HepG2 (cell line): ENCODE results near the gene THRB. TPM values are rescaled to one million over a fixed set of nuclear protein-coding genes. Genes with fewer than 3 reads are reported as not detected.

ENCODE experiments used
- ATAC-seq: fragments of 200-7000 bp; cut with Tn5 transposase; 3 replicates; pipeline ENCODE4 v1.9.1; 2020; ENCODE audit warnings: mild to moderate bottlenecking, moderate library complexity
- BruUV-seq: library from RNA; stranded (reverse); fragments of 400-500 nt; replicated peaks from 2 replicates; lab custom pipeline; 2021; lab: Mats Ljungman, UMichigan
- CTCF ChIA-PET: fragments of 300-600 bp; formaldehyde crosslinking; extraction: SDS; loops from one replicate; lab custom pipeline; 2021; ENCODE audit warnings: low total read pairs, inconsistent platforms, low intra/inter-chr PET ratio; lab: Yijun Ruan, JAX
- POLR2A ChIA-PET: fragments of 350-600 bp; sonication (Branson Sonifier 250); formaldehyde crosslinking; loops from one replicate; lab custom pipeline; 2020; ENCODE audit warnings: antibody characterized with exemption, inconsistent platforms; lab: Yijun Ruan, JAX
- DNase-seq: peaks from one replicate; pipeline ENCODE4 v3.0.0-alpha.2; 2015; ENCODE audit warnings: low spot score
- FAIRE-seq: peaks from 3 replicates; lab custom pipeline; 2011; peaks lifted over from hg19 to GRCh38; lab: Jason Lieb, UNC
- H2AFZ ChIP-seq: one replicate; pipeline ENCODE4 v1.6.1; 2011; ENCODE audit warnings: low read length, inconsistent platforms
- H3K27ac ChIP-seq: fragments of 300-600 bp; 3 replicates; pipeline ENCODE4 v1.8.0; 2011; ENCODE audit warnings: mixed run types, mild to moderate bottlenecking, mixed read lengths, low read length, inconsistent platforms; ENCODE audit not compliant: insufficient read depth; ENCODE audit errors: extremely low read length
- H3K27me3 ChIP-seq, 2 experiments: fragments of 200-600 bp in 1 of 2; 2 replicates in 1 of 2; 3 replicates in 1 of 2; pipeline versions ENCODE4 v1.6.0 to v1.8.0; 2011; ENCODE audit warnings: low read length in 2 of 2, mild to moderate bottlenecking in 2 of 2, moderate library complexity in 2 of 2, inconsistent platforms in 1 of 2; ENCODE audit not compliant: insufficient read depth in 2 of 2, control insufficient read depth in 1 of 2
- H3K36me3 ChIP-seq, 2 experiments: fragments of 200-600 bp in 1 of 2; replicated peaks in 1 of 2; 2 replicates in 1 of 2; 3 replicates in 1 of 2; pipeline versions ENCODE4 v1.5.1 to v1.8.0; 2011; ENCODE audit warnings: low read length in 2 of 2, inconsistent platforms in 1 of 2; ENCODE audit not compliant: insufficient read depth in 2 of 2, control insufficient read depth in 1 of 2
- H3K4me1 ChIP-seq: 2 replicates; pipeline ENCODE4 v1.5.1; 2012; ENCODE audit warnings: low read length, inconsistent platforms; ENCODE audit not compliant: insufficient read depth
- H3K4me2 ChIP-seq: 2 replicates; pipeline ENCODE4 v1.6.0; 2011; ENCODE audit warnings: low read depth, low read length, inconsistent platforms
- H3K4me3 ChIP-seq, 3 experiments: fragments of 200-600 bp in 1 of 3; sonication (generic), shearing (Covaris generic) in 1 of 3; replicated peaks in 1 of 3; 2 replicates each; pipeline ENCODE4 v1.5.1; 2011 to 2016; ENCODE audit warnings: low read length in 3 of 3, inconsistent platforms in 2 of 3, low read depth in 2 of 3, mild to moderate bottlenecking in 2 of 3, control low read depth in 1 of 3, mixed read lengths in 1 of 3; ENCODE audit not compliant: insufficient read depth in 1 of 3
- H3K79me2 ChIP-seq: one replicate; pipeline ENCODE4 v1.6.1; 2011; ENCODE audit warnings: low read length, inconsistent platforms; ENCODE audit not compliant: insufficient read depth
- H3K9ac ChIP-seq: 2 replicates; pipeline ENCODE4 v1.6.0; 2011; ENCODE audit warnings: mild to moderate bottlenecking, low read depth, low read length, inconsistent platforms; ENCODE audit not compliant: insufficient read depth
- H3K9me3 ChIP-seq: 2 replicates; pipeline ENCODE4 v1.5.1; 2012; ENCODE audit warnings: mild to moderate bottlenecking, low read length
- H4K20me1 ChIP-seq: 2 replicates; pipeline ENCODE4 v1.6.0; 2011; ENCODE audit warnings: inconsistent platforms, mild to moderate bottlenecking, low read length, moderate library complexity; ENCODE audit not compliant: insufficient read depth
- PAX8 ChIP-seq: sonication (generic); formaldehyde crosslinking; IDR thresholded peaks from 2 replicates; pipeline ENCODE4 v1.8.0; 2022; ENCODE audit warnings: mild to moderate bottlenecking, missing genetic modification reagents, borderline replicate concordance
- SOX13 ChIP-seq, 3 experiments: fragments of 450-650 bp in 1 of 3; sonication (generic) in 1 of 3; formaldehyde crosslinking in 1 of 3; IDR thresholded peaks in 2 of 3; conservative IDR thresholded peaks in 1 of 3; 2 replicates each; pipeline versions ENCODE4 v1.5.0 to v1.6.1; 2016 to 2020; ENCODE audit warnings: antibody characterized with exemption in 1 of 3, mild to moderate bottlenecking in 1 of 3, missing compliant biosample characterization in 1 of 3, missing genetic modification reagents in 1 of 3, moderate library complexity in 1 of 3
- SPEN ChIP-seq: sonication (generic); formaldehyde crosslinking; IDR thresholded peaks from 2 replicates; pipeline ENCODE4 v1.5.1; 2020; ENCODE audit warnings: low read depth, mild to moderate bottlenecking, missing genetic modification reagents
- YY1 ChIP-seq: IDR thresholded peaks from 2 replicates; pipeline ENCODE4 v1.6.1; 2011; ENCODE audit warnings: low read length, low read depth, moderate library complexity, mild to moderate bottlenecking; ENCODE audit not compliant: insufficient read depth, insufficient replicate concordance
- WGBS: methylation state at CpG from one replicate; pipeline ENCODE4 v1.1.6; 2017; ENCODE audit warnings: low lambda C conversion rate; 5-methylcytosine and 5-hydroxymethylcytosine counted together
- in situ Hi-C: cut with HindIII; loops from 2 replicates; pipeline ENCODE4 v1.10.0; 2017; ENCODE audit warnings: low pct_unique_long_range_greater_than_20kb; ENCODE audit not compliant: extremely low pct_ligation_motif_present
- intact Hi-C: fragments of 100-400 bp; cut with micrococcal nuclease; formaldehyde crosslinking; loops from one replicate; pipeline ENCODE4 v1.10.0; 2022; ENCODE audit not compliant: unreplicated experiment
- polyA plus RNA-seq, 8 experiments: library from polyadenylated mRNA; depleted of rRNA in 3 of 8; stranded (reverse) in 7 of 8; unstranded in 1 of 8; fragments of >200 nt; fragmentation: Illumina TruSeq in 4 of 8; extraction: Trizol in 4 of 8; gene quantifications; 2 replicates each; pipeline versions ENCODE4 v1.2.1 to v1.2.3, GENCODE V29; 2011 to 2016; ENCODE audit warnings: low read depth in 4 of 8, missing spikeins in 1 of 8, mixed read lengths in 1 of 8; ENCODE audit not compliant: insufficient read depth in 1 of 8
- total RNA-seq, 5 experiments: library from RNA; depleted of rRNA; stranded (reverse); fragments of >200 nt; fragmentation: Illumina TruSeq; extraction: Trizol; gene quantifications; 2 replicates each; pipeline ENCODE4 v1.2.3, GENCODE V29; 2016; ENCODE audit warnings: low read depth in 1 of 5
- TF ChIP-seq, protein P1 (sequence below): sonication (generic); formaldehyde crosslinking; IDR thresholded peaks from 2 replicates; pipeline ENCODE4 v1.5.1; 2020; ENCODE audit warnings: missing genetic modification reagents, mild to moderate bottlenecking, borderline replicate concordance
- TF ChIP-seq, protein P2 (sequence below): IDR thresholded peaks from 2 replicates; pipeline ENCODE4 v1.6.1; 2016

The THRB gene
- total and polyA plus RNA-seq, 2 of the 13 experiments (the other 11 are each of a cell fraction or from before 2014, with no cell fraction given), result 4.7 to 22.7 TPM

DNA sequence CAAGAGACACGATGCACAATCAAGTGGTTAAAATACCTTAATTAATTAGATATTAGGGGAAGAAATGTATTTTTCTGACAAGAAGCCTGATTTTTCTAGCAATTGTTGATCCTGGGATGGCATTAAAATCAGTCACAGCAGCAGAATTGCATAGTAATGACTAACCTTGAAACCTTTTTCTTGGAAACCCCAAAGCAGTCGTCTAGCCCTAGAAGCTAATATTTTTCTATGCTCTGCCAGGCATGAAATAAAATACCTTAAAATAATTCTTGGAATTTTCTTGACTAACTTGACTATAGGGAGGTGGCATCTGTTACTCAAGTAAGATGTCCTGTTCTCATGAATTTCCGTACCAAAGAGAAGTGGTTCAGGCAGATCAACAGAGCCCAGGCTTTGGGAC is 204.1 kb downstream of the THRB start:
- no peak overlapping the region for H3K27ac ChIP-seq
- no peak for DNase-seq
- ChIA-PET POLR2A (no interaction called here), CTCF (no interaction called here)
- peaks cover 0 to 6% of the 10 kb centered on the region in 2 experiments; a peak in 2 of 5 replicates for H3K36me3 ChIP-seq
- intact Hi-C loops (no loop called here), in situ Hi-C loops (no loop called here)
- no peak overlapping the region for H3K9ac ChIP-seq
- 97% methylated on average over 3 of the region's 3 CpGs for WGBS
- no peak for FAIRE-seq
- ATAC-seq, result no peak
- no peaks in the 10 kb centered on the region for H3K9me3 ChIP-seq
- BruUV-seq, result no TSS peak
- H4K20me1 ChIP-seq, result no peaks in the 10 kb centered on the region
- H3K4me3 ChIP-seq, result no peak overlapping the region
- H3K4me2 ChIP-seq, result no peak overlapping the region
- no peak overlapping the region for H2AFZ ChIP-seq
- no peaks in the 10 kb centered on the region for H3K4me1 ChIP-seq
- H3K79me2 ChIP-seq, result no peaks in the 10 kb centered on the region
- no peaks in the 10 kb centered on the region for H3K27me3 ChIP-seq
- TF ChIP-seq PAX8 (CRISPR knock-in tag) (no peak), SOX13 (IDR thresholded peaks at IDR 0.05) (no peak), SOX13 (CRISPR knock-in tag; conservative IDR thresholded peaks at IDR 0.05 in 1 of 2, IDR thresholded peaks at IDR 0.05 in 1 of 2) (no peak)

DNA sequence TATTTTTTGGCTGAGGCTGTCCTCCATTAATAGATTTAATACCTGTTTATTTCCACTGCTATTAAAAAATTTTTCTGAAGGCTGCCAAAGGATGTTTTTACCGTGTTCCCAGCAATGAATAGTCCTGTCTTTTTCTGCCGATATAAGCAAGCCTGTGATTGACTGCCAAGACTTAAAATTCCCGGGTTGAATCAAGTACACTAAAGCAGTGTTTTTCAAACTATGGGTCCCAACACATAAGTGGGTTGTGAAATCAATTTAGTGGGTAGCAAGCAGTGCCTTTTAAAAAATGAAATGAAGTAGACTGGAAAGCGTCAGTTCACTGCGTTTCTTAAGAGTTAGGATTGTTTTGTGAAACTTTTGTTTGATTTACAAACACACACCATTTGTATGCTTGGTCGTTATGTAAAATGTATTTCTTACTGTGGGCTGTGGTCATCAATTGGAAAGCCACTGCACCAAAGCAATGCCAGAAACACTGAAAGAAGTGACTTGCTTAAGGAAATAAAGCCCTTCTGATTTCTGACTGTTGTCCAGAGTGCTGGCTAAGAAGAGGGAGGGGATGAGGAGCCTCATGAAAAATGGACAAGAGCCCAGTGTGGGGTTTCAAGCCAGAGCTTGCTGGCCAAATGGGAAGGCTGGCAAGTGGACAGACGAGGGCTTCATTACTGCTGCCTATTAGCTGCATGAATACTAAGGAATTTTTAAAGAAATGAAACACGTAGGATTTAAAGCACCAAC is 206.0 kb downstream of the THRB start:
- CTCF ChIA-PET, result no interaction called here
- 95% methylated on average over 8 of the region's 8 CpGs for WGBS
- no peaks in the 10 kb centered on the region for H3K79me2 ChIP-seq
- TF ChIP-seq SPEN (CRISPR knock-in tag) (no peak), YY1 (no peak)
- TF ChIP-seq, protein P1, sequence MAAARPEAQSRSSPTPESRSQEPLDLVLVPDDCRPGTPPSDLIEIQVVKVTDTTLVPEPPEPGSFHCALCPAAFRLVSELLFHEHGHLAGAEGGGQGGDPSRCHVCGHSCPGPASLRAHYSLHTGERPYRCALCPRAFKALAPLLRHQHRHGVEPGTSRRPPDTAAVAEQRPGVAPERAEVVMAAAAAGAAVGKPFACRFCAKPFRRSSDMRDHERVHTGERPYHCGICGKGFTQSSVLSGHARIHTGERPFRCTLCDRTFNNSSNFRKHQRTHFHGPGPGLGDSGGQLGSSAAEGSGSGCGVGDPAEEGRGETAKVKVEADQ (CRISPR knock-in tag), result no peak
- TF ChIP-seq, protein P2, sequence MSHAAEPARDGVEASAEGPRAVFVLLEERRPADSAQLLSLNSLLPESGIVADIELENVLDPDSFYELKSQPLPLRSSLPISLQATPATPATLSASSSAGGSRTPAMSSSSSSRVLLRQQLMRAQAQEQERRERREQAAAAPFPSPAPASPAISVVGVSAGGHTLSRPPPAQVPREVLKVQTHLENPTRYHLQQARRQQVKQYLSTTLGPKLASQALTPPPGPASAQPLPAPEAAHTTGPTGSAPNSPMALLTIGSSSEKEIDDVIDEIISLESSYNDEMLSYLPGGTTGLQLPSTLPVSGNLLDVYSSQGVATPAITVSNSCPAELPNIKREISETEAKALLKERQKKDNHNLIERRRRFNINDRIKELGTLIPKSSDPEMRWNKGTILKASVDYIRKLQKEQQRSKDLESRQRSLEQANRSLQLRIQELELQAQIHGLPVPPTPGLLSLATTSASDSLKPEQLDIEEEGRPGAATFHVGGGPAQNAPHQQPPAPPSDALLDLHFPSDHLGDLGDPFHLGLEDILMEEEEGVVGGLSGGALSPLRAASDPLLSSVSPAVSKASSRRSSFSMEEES, result no peak
- TF ChIP-seq, all 625 proteins: peak for 0
- FAIRE-seq (no peak), ATAC-seq (no peak), DNase-seq (no peak)
- H3K4me3 ChIP-seq, result no peak overlapping the region
- POLR2A ChIA-PET, result no interaction called here
- in situ Hi-C loops (no loop called here), intact Hi-C loops (no loop called here)
- H3K9me3 ChIP-seq, result no peaks in the 10 kb centered on the region
- no peak overlapping the region for H3K9ac ChIP-seq
- no peaks in the 10 kb centered on the region for H3K4me1 ChIP-seq
- no peaks in the 10 kb centered on the region for H3K27me3 ChIP-seq
- no peak overlapping the region for H3K4me2 ChIP-seq
- no peak overlapping the region for H3K27ac ChIP-seq
- H2AFZ ChIP-seq, result no peak overlapping the region
- H4K20me1 ChIP-seq, result no peaks in the 10 kb centered on the region
- H3K36me3 ChIP-seq, result no peaks in the 10 kb centered on the region; a peak in 1 of 5 replicates
- BruUV-seq, result no TSS peak
